Measurements from ENCODE around the gene SPN.
"Not testable (repeated sequence)": the region's sequence is repeated elsewhere in the genome, so short reads cannot be mapped to it uniquely, and the experiment has no call there.

SPN gene

GRCh38 chr16:29663016-29663806 lies at the start of gene SPN:
SPN (plus strand) TSS chr16:29663247; CDS start chr16:29663729, 482 bp downstream.
- peaks cover 69% of the 10 kb centered on the region for H3K4me1 Mint-ChIP-seq (ENCODE audit: low read depth)
- peak; percentile 69 for DNase-seq
- H3K27me3 Mint-ChIP-seq: no peaks in the 10 kb centered on the region
- peaks cover 46% of the 10 kb centered on the region for H3K36me3 Mint-ChIP-seq (ENCODE audit: low read depth)
- peak within 1 kb of the TSS; percentile 99 for H3K4me3 Mint-ChIP-seq
- peak within 1 kb of the TSS; percentile 98 for H3K27ac Mint-ChIP-seq
- H3K9me3 Mint-ChIP-seq: no peaks in the 10 kb centered on the region

- H3K36me3 Mint-ChIP-seq (ENCODE audit: low read depth): peaks cover 39% of the 10 kb centered on the region
- not testable (repeated sequence) for H3K27me3 Mint-ChIP-seq, H3K9me3 Mint-ChIP-seq
- H3K4me1 Mint-ChIP-seq (ENCODE audit: low read depth): peaks cover 11% of the 10 kb centered on the region
- peak overlapping the region; percentile 93 for H3K4me3 Mint-ChIP-seq
- H3K27ac Mint-ChIP-seq: peak overlapping the region; percentile 99
- DNase-seq: peak; percentile 97
These were observed 49.6 kb upstream of the SPN start for GRCh38 chr16:29613307-29614057.

- H3K36me3 Mint-ChIP-seq (ENCODE audit: low read depth): peaks cover 27% of the 10 kb centered on the region
- H3K9me3 Mint-ChIP-seq; DNase-seq; H3K27me3 Mint-ChIP-seq; H3K27ac Mint-ChIP-seq; H3K4me1 Mint-ChIP-seq (ENCODE audit: low read depth): not testable (repeated sequence)
- H3K4me3 Mint-ChIP-seq: peak overlapping the region; percentile 23
These were observed 48.2 kb upstream of the SPN start for GRCh38 chr16:29614691-29615314.

GRCh38 chr16:29616127-29616526 lies 46.9 kb upstream of the SPN start:
- H3K4me3 Mint-ChIP-seq; H3K27ac Mint-ChIP-seq; DNase-seq; H3K27me3 Mint-ChIP-seq; H3K4me1 Mint-ChIP-seq (ENCODE audit: low read depth); H3K9me3 Mint-ChIP-seq: not testable (repeated sequence)
- peaks cover 22% of the 10 kb centered on the region for H3K36me3 Mint-ChIP-seq (ENCODE audit: low read depth)

- not testable (repeated sequence) for H3K9me3 Mint-ChIP-seq; H3K27me3 Mint-ChIP-seq; H3K27ac Mint-ChIP-seq; H3K4me1 Mint-ChIP-seq (ENCODE audit: low read depth); H3K4me3 Mint-ChIP-seq; DNase-seq; H3K36me3 Mint-ChIP-seq (ENCODE audit: low read depth)
These were observed 42.5 kb upstream of the SPN start for GRCh38 chr16:29620591-29620990.

GRCh38 chr16:29622738-29623137 lies 40.3 kb upstream of the SPN start:
- not testable (repeated sequence) for H3K27ac Mint-ChIP-seq; H3K4me3 Mint-ChIP-seq; H3K27me3 Mint-ChIP-seq; H3K9me3 Mint-ChIP-seq; H3K36me3 Mint-ChIP-seq (ENCODE audit: low read depth); DNase-seq
- peaks cover 25% of the 10 kb centered on the region for H3K4me1 Mint-ChIP-seq (ENCODE audit: low read depth)

GRCh38 chr16:29623253-29623652 lies 39.8 kb upstream of the SPN start:
- not testable (repeated sequence) for H3K36me3 Mint-ChIP-seq (ENCODE audit: low read depth); H3K27ac Mint-ChIP-seq; H3K9me3 Mint-ChIP-seq; H3K4me3 Mint-ChIP-seq; DNase-seq; H3K27me3 Mint-ChIP-seq
- H3K4me1 Mint-ChIP-seq (ENCODE audit: low read depth): peaks cover 27% of the 10 kb centered on the region

- H3K36me3 Mint-ChIP-seq (ENCODE audit: low read depth); H3K27me3 Mint-ChIP-seq; H3K9me3 Mint-ChIP-seq; H3K27ac Mint-ChIP-seq; DNase-seq; H3K4me3 Mint-ChIP-seq: not testable (repeated sequence)
- H3K4me1 Mint-ChIP-seq (ENCODE audit: low read depth): peaks cover 29% of the 10 kb centered on the region
These were observed 37.9 kb upstream of the SPN start for GRCh38 chr16:29625114-29625513.

- peak; percentile 78 for DNase-seq
- H3K27me3 Mint-ChIP-seq; H3K36me3 Mint-ChIP-seq (ENCODE audit: low read depth); H3K9me3 Mint-ChIP-seq: not testable (repeated sequence)
- Mint-ChIP-seq H3K4me3 (peak overlapping the region; percentile 15), H3K4me1 (ENCODE audit: low read depth) (peaks cover 29% of the 10 kb centered on the region), H3K27ac (peak overlapping the region; percentile 88)
These were observed 36.2 kb upstream of the SPN start for GRCh38 chr16:29626778-29627331.

GRCh38 chr16:29627661-29628075 lies 35.4 kb upstream of the SPN start:
- H3K27me3 Mint-ChIP-seq; H3K36me3 Mint-ChIP-seq (ENCODE audit: low read depth); DNase-seq; H3K9me3 Mint-ChIP-seq; H3K27ac Mint-ChIP-seq; H3K4me3 Mint-ChIP-seq: not testable (repeated sequence)
- peaks cover 29% of the 10 kb centered on the region for H3K4me1 Mint-ChIP-seq (ENCODE audit: low read depth)

- DNase-seq; H3K4me3 Mint-ChIP-seq; H3K27ac Mint-ChIP-seq; H3K9me3 Mint-ChIP-seq; H3K36me3 Mint-ChIP-seq (ENCODE audit: low read depth); H3K27me3 Mint-ChIP-seq: not testable (repeated sequence)
- peaks cover 29% of the 10 kb centered on the region for H3K4me1 Mint-ChIP-seq (ENCODE audit: low read depth)
These were observed 34.3 kb upstream of the SPN start for GRCh38 chr16:29628707-29629106.

GRCh38 chr16:29629318-29629717 lies 33.7 kb upstream of the SPN start:
- H3K4me3 Mint-ChIP-seq; H3K36me3 Mint-ChIP-seq (ENCODE audit: low read depth); H3K27me3 Mint-ChIP-seq; H3K27ac Mint-ChIP-seq; DNase-seq; H3K9me3 Mint-ChIP-seq: not testable (repeated sequence)
- H3K4me1 Mint-ChIP-seq (ENCODE audit: low read depth): peaks cover 29% of the 10 kb centered on the region

- H3K36me3 Mint-ChIP-seq (ENCODE audit: low read depth); DNase-seq; H3K9me3 Mint-ChIP-seq; H3K4me3 Mint-ChIP-seq; H3K27ac Mint-ChIP-seq; H3K27me3 Mint-ChIP-seq: not testable (repeated sequence)
- H3K4me1 Mint-ChIP-seq (ENCODE audit: low read depth): peaks cover 18% of the 10 kb centered on the region
These were observed 31.4 kb upstream of the SPN start for GRCh38 chr16:29631658-29632057.

- H3K36me3 Mint-ChIP-seq (ENCODE audit: low read depth); H3K9me3 Mint-ChIP-seq; DNase-seq; H3K27ac Mint-ChIP-seq; H3K4me3 Mint-ChIP-seq; H3K27me3 Mint-ChIP-seq: not testable (repeated sequence)
- H3K4me1 Mint-ChIP-seq (ENCODE audit: low read depth): peaks cover 10% of the 10 kb centered on the region
These were observed 27.1 kb upstream of the SPN start for GRCh38 chr16:29635902-29636301.

- DNase-seq; H3K9me3 Mint-ChIP-seq; H3K4me3 Mint-ChIP-seq; H3K27ac Mint-ChIP-seq; H3K36me3 Mint-ChIP-seq (ENCODE audit: low read depth); H3K27me3 Mint-ChIP-seq: not testable (repeated sequence)
- H3K4me1 Mint-ChIP-seq (ENCODE audit: low read depth): peaks cover 15% of the 10 kb centered on the region
These were observed 26.7 kb upstream of the SPN start for GRCh38 chr16:29636368-29636767.
